MM.1S (cell line): ENCODE data around the gene DLX2.

Experiments
- EZH2 ChIP-seq: fragments of 300-600 bp; sonication (generic); optimal IDR thresholded peaks from 2 replicates; pipeline ENCODE3; 2017; ENCODE audit warnings: low read depth, mild to moderate bottlenecking, antibody characterized with exemption, low read length, mixed read lengths
- TF ChIP-seq, protein P1 (sequence below): fragments of 300-600 bp; sonication (generic); IDR thresholded peaks from 2 replicates; pipeline ENCODE4 v1.5.1; 2016; ENCODE audit warnings: antibody characterized with exemption, low read length, mixed read lengths

DNA sequence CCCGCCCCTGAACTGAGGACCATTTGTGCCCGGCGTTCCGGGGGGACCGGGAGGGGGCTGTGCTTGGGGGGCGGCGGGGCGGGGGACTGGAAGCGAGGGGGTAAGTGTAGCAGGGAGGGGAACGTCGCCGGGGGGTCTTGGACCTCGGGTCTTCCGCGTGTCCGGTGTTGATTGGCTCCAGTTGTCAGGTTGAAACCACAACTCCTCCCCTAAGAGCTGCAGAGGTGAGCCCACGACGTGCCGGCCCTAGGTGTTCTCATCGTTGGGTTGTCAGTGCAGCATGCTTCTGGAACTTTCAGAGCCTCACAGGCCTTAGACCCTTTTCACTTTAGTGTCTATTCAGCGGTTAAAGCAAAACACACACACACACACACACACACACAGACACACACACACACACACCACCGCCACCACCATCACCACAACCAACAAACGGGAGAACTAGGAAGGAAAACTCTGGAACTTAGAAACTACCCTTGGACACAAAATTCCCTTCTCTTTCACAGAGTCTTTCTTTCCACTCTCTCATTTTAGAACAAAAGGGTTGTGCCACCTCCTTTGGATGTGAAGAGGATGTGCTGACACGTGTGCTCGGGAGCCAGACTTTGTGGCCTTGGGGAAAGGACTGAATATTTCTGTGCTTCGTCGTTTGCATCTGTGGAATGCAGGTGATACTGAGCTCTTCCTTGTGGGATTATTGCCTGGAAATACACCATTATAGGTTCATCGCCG lies 6.7 kb upstream of the DLX2 start:
- TF ChIP-seq, protein P1, sequence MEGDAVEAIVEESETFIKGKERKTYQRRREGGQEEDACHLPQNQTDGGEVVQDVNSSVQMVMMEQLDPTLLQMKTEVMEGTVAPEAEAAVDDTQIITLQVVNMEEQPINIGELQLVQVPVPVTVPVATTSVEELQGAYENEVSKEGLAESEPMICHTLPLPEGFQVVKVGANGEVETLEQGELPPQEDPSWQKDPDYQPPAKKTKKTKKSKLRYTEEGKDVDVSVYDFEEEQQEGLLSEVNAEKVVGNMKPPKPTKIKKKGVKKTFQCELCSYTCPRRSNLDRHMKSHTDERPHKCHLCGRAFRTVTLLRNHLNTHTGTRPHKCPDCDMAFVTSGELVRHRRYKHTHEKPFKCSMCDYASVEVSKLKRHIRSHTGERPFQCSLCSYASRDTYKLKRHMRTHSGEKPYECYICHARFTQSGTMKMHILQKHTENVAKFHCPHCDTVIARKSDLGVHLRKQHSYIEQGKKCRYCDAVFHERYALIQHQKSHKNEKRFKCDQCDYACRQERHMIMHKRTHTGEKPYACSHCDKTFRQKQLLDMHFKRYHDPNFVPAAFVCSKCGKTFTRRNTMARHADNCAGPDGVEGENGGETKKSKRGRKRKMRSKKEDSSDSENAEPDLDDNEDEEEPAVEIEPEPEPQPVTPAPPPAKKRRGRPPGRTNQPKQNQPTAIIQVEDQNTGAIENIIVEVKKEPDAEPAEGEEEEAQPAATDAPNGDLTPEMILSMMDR = no peak
- TF ChIP-seq EZH2 = no peak
